GM12891 (cell line): ENCODE data around the gene IL24.

Experiments
- PAX5 ChIP-seq: IDR thresholded peaks from 2 replicates; pipeline ENCODE4 v1.6.1; 2011; ENCODE audit warnings: low read length, moderate library complexity, mild to moderate bottlenecking; ENCODE audit not compliant: insufficient read depth, severe bottlenecking
- POLR2A ChIP-seq: IDR thresholded peaks from 2 replicates; pipeline ENCODE4 v1.6.1; 2011; ENCODE audit warnings: low read depth, low read length, control low read depth
- POLR2AphosphoS5 ChIP-seq: IDR thresholded peaks from 2 replicates; pipeline ENCODE4 v1.6.1; 2011; ENCODE audit warnings: low read depth, low read length, control low read depth
- POU2F2 ChIP-seq: IDR thresholded peaks from 2 replicates; pipeline ENCODE4 v1.6.1; 2011; ENCODE audit warnings: low read depth, mild to moderate bottlenecking, control low read depth, low read length, moderate library complexity
- SPI1 ChIP-seq: IDR thresholded peaks from 2 replicates; pipeline ENCODE4 v1.6.1; 2011; ENCODE audit warnings: low read depth, low read length, control low read depth
- TAF1 ChIP-seq: IDR thresholded peaks from 2 replicates; pipeline ENCODE4 v1.6.1; 2011; ENCODE audit warnings: low read depth, low read length, control low read depth

DNA sequence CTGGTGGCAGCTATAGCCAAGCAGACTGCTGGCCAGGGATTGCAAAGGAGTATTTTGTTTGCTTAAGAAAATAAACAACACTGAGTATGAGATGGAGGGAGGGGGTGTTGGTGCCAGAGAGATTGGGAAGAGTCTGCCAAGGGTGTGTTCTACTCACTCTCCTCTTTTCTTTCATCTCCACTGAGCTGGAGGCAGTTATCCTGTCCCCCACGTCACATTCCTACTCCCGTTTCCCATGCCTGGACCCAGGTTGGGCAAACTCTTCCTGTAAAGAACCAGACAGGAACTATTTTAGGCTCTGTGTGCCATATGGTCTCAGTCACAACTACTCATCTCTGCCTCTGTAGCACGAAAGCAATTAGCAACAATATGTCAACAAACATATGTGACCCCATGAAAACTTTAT lies 1.4 kb upstream of the IL24 start:
- TF ChIP-seq POLR2A: no peak
- TF ChIP-seq POLR2AphosphoS5: no peak
- no peak for TF ChIP-seq TAF1
- no peak for TF ChIP-seq SPI1
- no peak for TF ChIP-seq POU2F2
- no peak for TF ChIP-seq PAX5
